ENCODE measurements around the gene PRX.

Gene PRX

DNA sequence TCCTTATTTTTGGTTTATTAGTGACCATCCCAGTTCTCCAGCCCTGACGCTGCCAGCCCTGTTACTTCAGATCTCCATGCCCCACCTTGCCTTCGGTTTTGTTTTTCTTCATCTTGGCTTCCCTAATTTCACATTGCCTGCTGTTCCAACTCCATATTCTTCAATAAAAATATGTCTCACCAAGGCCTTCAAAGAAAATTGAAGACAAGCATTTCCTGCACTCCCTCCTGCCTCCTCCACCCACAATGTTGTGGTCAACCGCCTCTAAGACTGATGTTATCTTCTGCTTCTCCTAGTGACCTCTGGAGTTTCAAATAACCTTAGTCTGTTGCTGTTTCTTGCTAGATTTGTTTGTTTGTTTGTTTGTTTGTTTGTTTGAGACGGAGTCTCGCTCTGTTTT is 50.1 kb downstream of the PRX start:
- DNase-seq = no peak

DNA sequence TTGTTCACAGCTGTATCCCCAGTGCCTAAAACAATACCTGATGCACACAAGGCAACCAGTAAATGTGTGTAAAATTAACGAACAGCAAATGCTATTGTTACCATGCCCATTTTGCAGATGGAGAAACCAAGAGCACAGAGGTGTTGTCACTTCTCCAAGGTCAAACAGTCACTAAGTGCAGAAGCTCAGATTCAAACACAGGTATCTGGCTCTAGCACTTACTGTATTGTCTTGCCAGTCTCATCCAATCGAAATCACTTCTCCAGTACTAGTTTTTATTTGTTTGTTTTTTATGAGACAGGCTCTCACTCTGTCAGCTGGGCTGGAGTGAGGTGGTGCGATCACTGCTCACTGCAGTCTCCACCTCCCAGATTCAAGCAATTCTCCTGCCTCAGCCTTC is 51.0 kb downstream of the PRX start:
- DNase-seq = no peak

DNA sequence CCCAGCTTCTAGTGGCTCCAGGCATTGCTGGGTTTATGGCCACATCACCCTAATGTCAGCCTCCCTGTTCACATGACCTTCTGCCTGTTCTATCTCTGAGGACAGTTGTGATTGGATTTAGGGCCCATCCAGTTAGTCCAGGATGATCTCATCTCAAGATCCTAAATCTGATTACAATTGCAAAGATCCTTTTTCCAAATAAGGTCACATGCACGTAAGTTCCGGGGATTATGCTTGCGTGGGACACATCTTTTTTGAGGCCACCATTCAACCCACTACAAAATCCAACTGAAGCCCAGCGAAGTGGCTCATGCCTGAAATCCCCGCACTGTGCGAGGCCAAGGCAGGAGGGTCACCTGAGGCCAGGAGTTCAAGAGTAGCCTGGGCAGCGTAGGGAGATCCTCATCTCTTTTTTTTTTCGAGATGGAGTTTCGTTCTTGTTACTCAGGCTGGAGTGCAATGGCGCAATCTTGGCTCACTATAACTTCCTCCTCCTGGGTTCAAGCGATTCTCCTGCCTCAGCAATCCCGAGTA is 52.4 kb downstream of the PRX start:
- DNase-seq = no peak

DNA sequence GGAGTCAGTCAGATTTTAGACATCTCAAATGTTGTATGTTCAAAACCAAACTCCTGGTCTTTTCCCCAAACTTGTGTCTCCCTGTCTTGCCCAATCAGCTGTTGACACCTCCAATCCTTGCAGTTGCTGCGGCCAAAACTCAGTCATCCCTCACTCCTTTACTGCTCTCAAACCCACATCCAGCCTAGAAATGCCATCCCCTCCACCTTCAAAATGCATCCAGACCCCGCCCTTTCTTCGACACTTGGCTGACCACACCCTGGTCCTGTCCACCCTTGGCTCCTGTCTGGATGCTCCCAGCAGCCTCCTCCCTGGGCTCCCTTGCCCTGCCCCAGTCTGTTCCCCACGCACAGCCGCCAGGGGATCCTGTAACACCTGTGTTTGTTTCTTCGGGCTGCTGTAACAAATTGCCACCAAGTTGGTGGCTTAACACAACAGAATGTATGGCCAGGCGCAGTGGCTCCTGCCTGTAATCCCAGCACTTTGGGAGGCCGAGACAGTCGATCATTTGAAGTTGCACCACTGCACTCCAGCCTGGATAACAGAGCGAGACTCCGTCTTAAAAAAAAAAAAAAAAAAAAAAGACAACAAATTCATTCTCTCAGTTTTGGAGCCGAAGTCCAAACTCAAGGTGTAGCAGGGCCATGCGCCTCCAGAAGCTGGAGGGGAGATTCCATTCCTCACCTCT is 53.0 kb downstream of the PRX start:
- DNase-seq = no peak

DNA sequence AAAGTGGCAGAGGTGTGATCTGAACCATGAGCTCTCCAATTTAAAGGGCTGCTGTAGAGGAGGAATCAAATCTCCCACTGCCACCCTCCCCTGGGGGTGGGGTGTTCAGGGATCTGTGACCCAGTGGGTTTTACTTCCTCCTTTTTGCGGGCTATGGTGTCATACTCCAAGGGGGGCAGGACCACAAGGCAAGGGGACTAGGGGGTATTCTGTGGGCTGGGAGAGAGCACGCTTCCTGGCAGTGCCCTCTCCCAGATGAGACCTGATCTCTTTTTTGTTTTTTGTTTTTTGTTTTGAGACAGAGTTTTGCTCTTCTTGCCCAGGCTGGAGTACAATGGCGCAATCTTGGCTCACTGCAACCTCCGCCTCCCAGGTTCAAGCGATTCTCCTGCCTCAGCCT is 54.4 kb downstream of the PRX start:
- DNase-seq = peak; percentile 20

DNA sequence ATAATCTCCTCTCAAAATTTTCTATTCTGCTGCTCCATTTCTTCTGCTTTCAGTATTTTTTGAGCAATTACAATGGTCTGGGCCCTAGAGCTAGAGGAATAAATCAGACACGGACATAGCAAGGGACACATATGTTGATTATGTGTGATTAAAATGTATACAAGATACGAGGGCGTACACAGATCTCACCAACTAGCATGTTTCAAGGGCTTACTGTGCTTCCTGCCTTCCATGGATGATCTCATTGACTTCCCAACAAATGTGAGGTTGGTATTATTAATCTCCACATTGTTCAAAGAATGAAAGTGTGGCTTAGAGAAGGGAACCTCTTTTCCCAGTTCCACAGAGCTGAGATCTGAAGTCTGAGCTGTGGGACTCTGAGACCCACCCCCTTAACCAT is 55.5 kb downstream of the PRX start:
- DNase-seq = no peak

DNA sequence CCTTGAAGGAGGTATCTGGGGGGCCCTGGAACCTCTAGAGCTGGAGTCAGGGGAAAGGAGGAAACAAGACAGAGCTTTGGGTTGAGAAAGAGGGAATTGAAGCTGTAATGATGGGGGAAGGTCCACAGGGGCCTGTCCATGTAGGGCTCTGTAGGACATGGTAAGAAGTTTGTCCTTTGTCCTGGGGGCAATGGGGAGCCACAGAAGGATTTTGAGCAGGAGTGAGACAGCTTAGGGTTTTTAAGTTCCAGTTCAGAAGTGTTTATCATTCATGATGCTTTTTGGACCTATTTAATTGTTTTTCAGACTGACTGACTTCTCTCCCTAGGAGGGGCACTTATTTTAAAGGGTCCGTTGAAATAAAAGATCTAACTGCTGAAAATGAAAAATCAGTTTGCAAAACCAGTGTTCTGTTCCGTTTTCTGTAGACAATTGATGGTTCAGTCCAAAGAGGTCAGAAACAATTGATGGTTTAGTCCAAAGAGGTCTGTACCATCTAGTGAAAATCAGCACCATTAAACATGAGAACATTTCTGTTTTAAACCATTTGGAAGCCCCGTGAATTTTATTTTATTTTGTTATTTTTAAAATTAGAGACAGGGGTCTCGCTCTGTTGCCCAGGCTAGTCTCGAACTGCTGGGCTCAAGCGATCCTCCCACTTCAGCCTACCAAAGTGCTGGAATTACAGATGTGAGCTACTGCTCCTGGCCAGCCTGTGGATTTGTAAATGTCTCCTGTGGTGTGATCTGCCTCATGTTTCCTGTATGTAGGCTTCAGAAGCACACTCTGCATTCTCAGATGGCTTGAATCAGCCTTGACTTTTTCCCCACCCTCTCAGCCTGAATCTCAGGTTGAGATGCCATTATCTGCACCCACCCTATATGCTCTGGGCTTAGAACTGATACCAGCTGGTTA is 56.2 kb downstream of the PRX start:
- DNase-seq = no peak

DNA sequence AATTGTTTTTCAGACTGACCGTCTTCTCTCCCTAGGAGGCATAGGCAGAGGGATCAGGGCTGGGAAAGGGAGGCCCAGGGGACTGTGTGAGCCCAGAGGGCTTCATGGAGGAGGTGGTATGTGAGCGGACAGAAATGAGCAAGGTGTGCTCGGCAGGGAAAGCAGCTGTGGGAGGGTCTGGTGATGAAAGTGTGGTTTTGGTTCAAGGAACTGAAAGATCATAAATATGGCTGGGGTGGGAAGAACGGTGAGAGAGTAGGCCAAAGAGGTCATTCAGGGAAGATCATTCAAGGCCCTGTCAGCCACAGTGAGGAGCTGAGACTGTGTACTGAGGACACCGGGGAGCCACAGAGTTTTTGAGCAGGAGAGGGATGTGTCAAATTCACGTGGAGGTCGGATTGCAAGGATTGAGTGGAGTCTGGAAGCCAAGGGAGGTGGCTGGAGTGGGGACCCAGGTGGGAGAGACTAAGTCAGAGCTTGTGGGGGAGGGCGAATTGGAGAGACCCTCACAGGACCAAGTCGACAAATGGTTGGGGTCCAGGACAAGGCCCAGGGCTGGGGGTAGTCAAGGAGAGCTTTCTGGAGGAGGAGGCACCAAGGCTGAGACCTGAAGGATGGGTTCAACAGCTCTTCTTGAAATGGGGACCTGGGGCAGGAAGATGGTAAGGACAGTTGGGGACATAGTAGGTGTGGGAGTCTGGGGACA is 57.0 kb downstream of the PRX start:
- no peak for DNase-seq

DNA sequence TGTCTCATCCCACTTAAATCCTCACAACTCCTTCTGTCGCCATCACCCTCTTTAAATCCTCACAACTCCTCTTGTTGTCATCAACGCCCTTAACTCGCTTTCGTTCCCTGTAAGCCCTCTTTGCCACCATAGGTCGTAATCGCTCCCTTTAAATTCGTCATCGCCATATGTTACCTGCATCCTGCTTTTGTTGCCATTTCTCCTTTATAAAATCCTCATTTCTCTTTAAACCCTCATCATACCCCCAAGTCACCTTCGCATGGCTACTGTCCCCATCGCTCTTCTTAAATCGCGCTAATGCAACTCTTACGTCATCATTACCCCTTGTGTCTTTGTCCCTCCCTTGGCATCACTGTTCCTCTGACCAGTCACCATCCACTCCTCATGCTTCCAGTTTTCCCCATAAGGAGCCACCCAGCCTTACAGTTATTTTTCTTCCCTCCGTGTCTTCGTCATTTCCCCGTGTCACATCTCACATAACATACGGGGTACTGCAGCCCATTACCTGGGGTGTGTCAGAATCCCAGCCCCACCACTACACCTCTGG is 64.1 kb downstream of the PRX start:
- peak; percentile 18 for DNase-seq

DNA sequence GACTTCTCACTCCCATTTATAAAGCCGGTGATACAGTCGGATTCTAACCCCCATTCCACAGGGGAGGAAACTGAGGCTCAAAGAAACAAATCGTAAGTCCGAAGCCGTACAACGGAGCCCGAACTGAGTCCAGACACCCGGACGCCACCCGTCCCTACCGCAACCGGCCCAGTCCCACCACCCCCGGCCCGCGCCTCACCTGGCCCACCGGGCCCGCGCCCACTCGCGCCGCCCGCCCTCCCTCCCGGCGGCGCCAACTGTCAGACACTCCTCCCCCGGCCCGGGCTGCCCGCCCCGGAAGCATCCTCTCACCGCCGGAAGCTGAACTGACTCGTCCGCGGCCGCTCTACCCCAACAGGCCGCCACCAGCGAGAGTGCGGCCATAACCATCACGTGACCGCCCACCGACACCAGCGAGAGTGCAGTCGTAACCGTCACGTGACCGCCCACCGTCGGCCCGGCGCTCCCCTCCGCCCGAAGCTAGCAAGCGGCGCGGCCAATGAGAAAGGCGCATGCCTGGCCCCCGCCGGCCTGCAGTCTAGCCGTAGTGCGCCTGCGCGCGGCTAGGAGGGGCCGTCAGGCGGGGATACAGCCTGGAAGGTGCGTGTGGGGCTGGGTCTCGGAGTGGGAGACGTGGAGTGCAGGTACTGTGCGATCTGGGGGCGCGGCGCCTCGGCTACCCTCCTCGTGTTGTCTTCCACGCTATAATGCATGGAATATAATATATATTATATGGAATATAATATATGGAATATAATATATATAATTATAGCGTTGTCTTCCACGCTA is 64.9 kb downstream of the PRX start, which contains the start of the genes C19orf47 and PLD3:
Gene C19orf47 (minus strand): TSS at position 273 of the 789 bp plus-strand sequence. CDS start 6,540 bp downstream, outside the sequence.
Gene PLD3 (plus strand): TSS at position 571 of the 789 bp plus-strand sequence. CDS start 17,789 bp downstream, outside the sequence.
- peak; percentile 99 for DNase-seq

DNA sequence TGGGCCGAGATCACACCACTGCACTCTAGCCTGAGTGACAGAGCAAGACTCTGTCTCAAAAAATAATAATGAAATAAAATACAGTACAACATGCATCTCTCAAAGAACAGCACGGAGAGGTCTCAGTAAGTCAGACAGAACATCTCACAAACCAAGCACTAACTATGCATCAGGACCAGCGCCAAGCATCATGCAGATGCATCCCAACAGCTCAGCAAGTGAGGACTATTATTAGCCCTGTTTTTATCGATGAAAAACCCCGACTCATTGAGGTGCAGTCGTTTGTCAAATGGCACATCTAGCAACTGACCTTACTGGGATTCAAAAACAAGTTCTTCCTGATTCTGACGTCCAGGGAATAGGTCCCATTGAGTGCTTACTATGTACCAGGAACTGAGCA is 68.8 kb downstream of the PRX start:
- DNase-seq = no peak
